ENCODE data around the gene TMEM42.

DNA sequence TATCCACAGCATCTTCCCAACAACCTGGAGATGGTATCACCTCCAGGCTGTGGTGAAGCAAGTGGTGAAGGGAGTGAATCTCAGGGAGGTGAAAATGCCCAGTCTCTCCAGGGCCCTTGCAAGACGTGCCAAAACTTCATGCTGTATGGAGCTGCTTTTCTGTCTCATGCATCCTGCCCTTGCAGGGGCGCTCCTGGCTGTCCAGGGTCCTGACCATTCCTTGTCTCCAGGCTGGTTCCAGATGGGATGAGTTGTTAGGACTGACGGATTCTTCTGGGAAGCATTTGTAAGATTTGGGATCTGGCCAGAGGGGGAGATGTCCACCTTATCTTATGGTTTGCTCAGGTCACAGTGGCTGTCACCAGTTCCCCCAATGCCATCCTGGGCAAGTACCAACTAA is 28.5 kb downstream of the TMEM42 start:
- TF ChIP-seq, protein P1, sequence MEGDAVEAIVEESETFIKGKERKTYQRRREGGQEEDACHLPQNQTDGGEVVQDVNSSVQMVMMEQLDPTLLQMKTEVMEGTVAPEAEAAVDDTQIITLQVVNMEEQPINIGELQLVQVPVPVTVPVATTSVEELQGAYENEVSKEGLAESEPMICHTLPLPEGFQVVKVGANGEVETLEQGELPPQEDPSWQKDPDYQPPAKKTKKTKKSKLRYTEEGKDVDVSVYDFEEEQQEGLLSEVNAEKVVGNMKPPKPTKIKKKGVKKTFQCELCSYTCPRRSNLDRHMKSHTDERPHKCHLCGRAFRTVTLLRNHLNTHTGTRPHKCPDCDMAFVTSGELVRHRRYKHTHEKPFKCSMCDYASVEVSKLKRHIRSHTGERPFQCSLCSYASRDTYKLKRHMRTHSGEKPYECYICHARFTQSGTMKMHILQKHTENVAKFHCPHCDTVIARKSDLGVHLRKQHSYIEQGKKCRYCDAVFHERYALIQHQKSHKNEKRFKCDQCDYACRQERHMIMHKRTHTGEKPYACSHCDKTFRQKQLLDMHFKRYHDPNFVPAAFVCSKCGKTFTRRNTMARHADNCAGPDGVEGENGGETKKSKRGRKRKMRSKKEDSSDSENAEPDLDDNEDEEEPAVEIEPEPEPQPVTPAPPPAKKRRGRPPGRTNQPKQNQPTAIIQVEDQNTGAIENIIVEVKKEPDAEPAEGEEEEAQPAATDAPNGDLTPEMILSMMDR (IDR thresholded peaks at IDR 0.05): no peak
- TF ChIP-seq EZH2 (IDR thresholded peaks at IDR 0.05): no peak
- TF ChIP-seq EZH2phosphoT487 (IDR thresholded peaks at IDR 0.05): no peak
